Activated T-helper 1 cell treated with Interleukin-2 at 50 U/mL for 16 hours (primary cell): Measurements from ENCODE around the gene CCDC107.

Experiments
- DNase-seq: peaks from one replicate; pipeline ENCODE4 v3.0.0-alpha.2; 2020; ENCODE audit warnings: low read depth

Gene CCDC107

GRCh38 chr9:35702696-35703095 is 44.6 kb downstream of the CCDC107 start:
- no peak for DNase-seq

GRCh38 chr9:35703906-35704672 is 46.0 kb downstream of the CCDC107 start:
- DNase-seq = no peak

GRCh38 chr9:35705372-35705771 is 47.3 kb downstream of the CCDC107 start:
- no peak for DNase-seq

- DNase-seq = no peak
Observed at GRCh38 chr9:35705836-35706430, 47.8 kb downstream of the CCDC107 start.

- DNase-seq = no peak
Observed at GRCh38 chr9:35706951-35707350, 48.9 kb downstream of the CCDC107 start.

GRCh38 chr9:35708146-35708545 is 50.1 kb downstream of the CCDC107 start:
- no peak for DNase-seq

GRCh38 chr9:35710818-35711500 is 52.9 kb downstream of the CCDC107 start:
- no peak for DNase-seq
